OCI-LY7 (cell line): Measurements from ENCODE around the gene SMYD3. TPM values are rescaled to one million over a fixed set of nuclear protein-coding genes. Genes with fewer than 3 reads are reported as not detected.

Experiments
- BruUV-seq: library from RNA; stranded (reverse); fragments of 400-500 nt; replicated peaks from 2 replicates; lab custom pipeline; 2021; lab: Mats Ljungman, UMichigan
- CTCF ChIA-PET: fragments of 300-600 bp; sonication (Branson Sonifier 250); formaldehyde crosslinking; loops from one replicate; lab custom pipeline; 2022; ENCODE audit warnings: antibody characterized with exemption; ENCODE audit not compliant: unreplicated experiment; lab: Charles Lee
- POLR2A ChIA-PET: fragments of 300-600 bp; sonication (Branson Sonifier 250); formaldehyde crosslinking; loops from one replicate; lab custom pipeline; 2022; ENCODE audit warnings: antibody characterized with exemption; lab: Charles Lee
- DNase-seq: peaks from one replicate; pipeline ENCODE4 v3.0.0-alpha.2; 2015; ENCODE audit warnings: low spot score
- H2AFZ ChIP-seq: fragments of 200-600 bp; sonication (generic), shearing (Covaris generic); 2 replicates; pipeline ENCODE4 v1.6.1; 2014; ENCODE audit warnings: mild to moderate bottlenecking, antibody characterized with exemption, low read length, moderate library complexity
- H3K27ac ChIP-seq: fragments of 200-600 bp; sonication (generic); 2 replicates; pipeline ENCODE4 v1.5.1; 2014; ENCODE audit warnings: mixed run types, low read depth, mild to moderate bottlenecking, moderate library complexity, low read length, inconsistent platforms; ENCODE audit not compliant: poor library complexity, severe bottlenecking
- H3K36me3 ChIP-seq: fragments of 200-600 bp; sonication (generic); 2 replicates; pipeline ENCODE4 v1.6.1; 2014; ENCODE audit warnings: mild to moderate bottlenecking, antibody characterized with exemption, low read length, moderate library complexity, mixed read lengths; ENCODE audit not compliant: insufficient read depth
- H3K4me1 ChIP-seq: fragments of 200-600 bp; sonication (generic); 2 replicates; pipeline ENCODE4 v1.5.1; 2014; ENCODE audit warnings: mild to moderate bottlenecking, low read length; ENCODE audit not compliant: insufficient read depth, poor library complexity, severe bottlenecking
- H3K4me2 ChIP-seq: fragments of 200-600 bp; sonication (generic); 2 replicates; pipeline ENCODE4 v1.6.1; 2014; ENCODE audit warnings: mild to moderate bottlenecking, low read length
- H3K4me3 ChIP-seq: fragments of 200-600 bp; sonication (generic); 2 replicates; pipeline ENCODE4 v1.5.1; 2014; ENCODE audit warnings: mild to moderate bottlenecking, low read depth, low read length; ENCODE audit not compliant: poor library complexity, severe bottlenecking
- H3K79me2 ChIP-seq: fragments of 200-600 bp; sonication (generic); 2 replicates; pipeline ENCODE4 v1.6.1; 2016; ENCODE audit warnings: low read depth, mild to moderate bottlenecking, low read length, moderate library complexity, mixed read lengths; ENCODE audit not compliant: insufficient read depth
- H3K9me2 ChIP-seq: fragments of 200-600 bp; sonication (generic); 2 replicates; pipeline ENCODE4 v1.6.1; 2016; ENCODE audit warnings: mild to moderate bottlenecking, low read length, mixed read lengths; ENCODE audit not compliant: insufficient read depth
- H3K9me3 ChIP-seq: fragments of 200-600 bp; sonication (generic); 2 replicates; pipeline ENCODE4 v1.6.1; 2014; ENCODE audit warnings: mild to moderate bottlenecking, mixed run types, low read length, mixed read lengths
- H4K20me1 ChIP-seq: fragments of 200-600 bp; sonication (generic); 2 replicates; pipeline ENCODE4 v1.6.1; 2014; ENCODE audit warnings: mild to moderate bottlenecking, antibody characterized with exemption, low read length, moderate library complexity, mixed read lengths; ENCODE audit not compliant: insufficient read depth
- EZH2phosphoT487 ChIP-seq: fragments of 200-600 bp; sonication (generic); IDR thresholded peaks from 2 replicates; pipeline ENCODE4 v1.6.1; 2018; ENCODE audit warnings: low read depth, borderline replicate concordance, mild to moderate bottlenecking, mixed run types, antibody characterized with exemption, low read length, moderate library complexity, mixed read lengths
- intact Hi-C: fragments of 100-400 bp; cut with micrococcal nuclease; formaldehyde crosslinking; loops from one replicate; pipeline ENCODE4 v1.10.0; 2022; ENCODE audit not compliant: unreplicated experiment
- total RNA-seq, 2 experiments: library from RNA; depleted of rRNA in 1 of 2; stranded (reverse); fragments of >200 nt in 1 of 2; shearing (Covaris generic) in 1 of 2; gene quantifications; 2 replicates each; pipeline ENCODE4 v1.2.3, GENCODE V29; 2014 to 2022
- TF ChIP-seq, protein P1 (sequence below): fragments of 200-600 bp; sonication (generic); conservative IDR thresholded peaks from 2 replicates; pipeline ENCODE4 v1.5.1; 2014; ENCODE audit warnings: mild to moderate bottlenecking, antibody characterized with exemption, low read length, moderate library complexity, mixed read lengths

Gene SMYD3
- total RNA-seq, 2 experiments from 2014 or later: 28.9 to 34.5 TPM

DNA sequence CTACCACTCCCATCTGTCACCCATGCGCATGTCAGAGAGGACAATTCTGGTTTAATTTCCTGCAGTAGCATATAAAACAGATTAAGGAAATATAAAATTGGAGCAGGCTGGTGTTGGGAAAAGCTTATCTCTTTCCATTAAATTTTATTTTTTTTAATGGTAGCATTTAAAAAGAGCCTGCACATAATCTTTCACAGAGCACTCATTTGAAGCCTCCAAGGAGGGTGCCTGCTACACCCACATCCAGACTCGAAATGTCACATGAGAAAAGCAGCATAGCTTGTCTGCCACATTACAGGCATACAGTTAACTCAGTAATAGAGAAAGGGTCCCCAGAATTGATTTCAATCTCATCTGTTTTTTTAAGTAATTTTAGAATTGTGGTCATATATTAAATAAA is 753.3 kb downstream of the SMYD3 start:
- intact Hi-C loops: no loop called here
- Histone ChIP-seq H3K36me3 (no peaks in the 10 kb centered on the region), H2AFZ (no peak overlapping the region), H3K4me3 (no peak overlapping the region), H3K4me2 (no peak overlapping the region), H3K9me3 (no peaks in the 10 kb centered on the region), H3K9me2 (no peaks in the 10 kb centered on the region), H4K20me1 (no peaks in the 10 kb centered on the region), H3K79me2 (no peaks in the 10 kb centered on the region), H3K4me1 (peaks cover 13% of the 10 kb centered on the region), H3K27ac (no peak overlapping the region)
- ChIA-PET CTCF (no interaction called here), POLR2A (interaction anchor here (1.0 to 2.1 kb wide), 6 partner anchors 10 to 57 kb away, joined by 3 to 6 read pairs (median 5); no protein-coding TSS in a partner anchor)
- no TSS peak for BruUV-seq
- no peak for TF ChIP-seq EZH2phosphoT487
- TF ChIP-seq, protein P1, sequence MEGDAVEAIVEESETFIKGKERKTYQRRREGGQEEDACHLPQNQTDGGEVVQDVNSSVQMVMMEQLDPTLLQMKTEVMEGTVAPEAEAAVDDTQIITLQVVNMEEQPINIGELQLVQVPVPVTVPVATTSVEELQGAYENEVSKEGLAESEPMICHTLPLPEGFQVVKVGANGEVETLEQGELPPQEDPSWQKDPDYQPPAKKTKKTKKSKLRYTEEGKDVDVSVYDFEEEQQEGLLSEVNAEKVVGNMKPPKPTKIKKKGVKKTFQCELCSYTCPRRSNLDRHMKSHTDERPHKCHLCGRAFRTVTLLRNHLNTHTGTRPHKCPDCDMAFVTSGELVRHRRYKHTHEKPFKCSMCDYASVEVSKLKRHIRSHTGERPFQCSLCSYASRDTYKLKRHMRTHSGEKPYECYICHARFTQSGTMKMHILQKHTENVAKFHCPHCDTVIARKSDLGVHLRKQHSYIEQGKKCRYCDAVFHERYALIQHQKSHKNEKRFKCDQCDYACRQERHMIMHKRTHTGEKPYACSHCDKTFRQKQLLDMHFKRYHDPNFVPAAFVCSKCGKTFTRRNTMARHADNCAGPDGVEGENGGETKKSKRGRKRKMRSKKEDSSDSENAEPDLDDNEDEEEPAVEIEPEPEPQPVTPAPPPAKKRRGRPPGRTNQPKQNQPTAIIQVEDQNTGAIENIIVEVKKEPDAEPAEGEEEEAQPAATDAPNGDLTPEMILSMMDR: no peak
- no peak for DNase-seq

DNA sequence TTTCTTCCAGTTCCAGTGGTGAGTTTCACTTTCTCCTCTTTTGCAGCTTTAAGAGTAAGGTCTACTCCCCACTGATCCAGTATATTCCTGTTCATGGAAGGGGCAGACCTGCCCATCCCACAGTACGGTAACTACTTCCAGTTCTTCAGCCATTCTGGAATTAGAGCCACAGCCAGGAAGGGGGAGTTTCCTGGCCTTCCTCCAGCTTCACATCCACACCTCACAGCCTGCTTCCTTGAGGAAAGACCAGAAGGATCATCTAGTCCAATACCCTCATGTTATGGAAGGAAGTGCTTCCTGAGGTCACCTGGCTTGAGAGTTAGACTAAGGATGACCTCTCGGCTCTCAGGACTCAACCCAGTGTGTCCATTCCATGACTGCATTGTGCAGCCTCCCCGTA is 754.5 kb downstream of the SMYD3 start:
- no peak overlapping the region for H3K4me3 ChIP-seq
- POLR2A ChIA-PET: no interaction called here
- H3K9me3 ChIP-seq: no peaks in the 10 kb centered on the region
- intact Hi-C loops: no loop called here
- peaks cover 13% of the 10 kb centered on the region for H3K4me1 ChIP-seq
- H3K27ac ChIP-seq: no peak overlapping the region
- no TSS peak for BruUV-seq
- H3K9me2 ChIP-seq: no peaks in the 10 kb centered on the region
- no peaks in the 10 kb centered on the region for H3K79me2 ChIP-seq
- H2AFZ ChIP-seq: no peak overlapping the region
- H3K36me3 ChIP-seq: no peaks in the 10 kb centered on the region
- CTCF ChIA-PET: no interaction called here
- no peak for DNase-seq
- H3K4me2 ChIP-seq: no peak overlapping the region
- TF ChIP-seq, protein P1: no peak
- no peak for TF ChIP-seq EZH2phosphoT487
- H4K20me1 ChIP-seq: no peaks in the 10 kb centered on the region

DNA sequence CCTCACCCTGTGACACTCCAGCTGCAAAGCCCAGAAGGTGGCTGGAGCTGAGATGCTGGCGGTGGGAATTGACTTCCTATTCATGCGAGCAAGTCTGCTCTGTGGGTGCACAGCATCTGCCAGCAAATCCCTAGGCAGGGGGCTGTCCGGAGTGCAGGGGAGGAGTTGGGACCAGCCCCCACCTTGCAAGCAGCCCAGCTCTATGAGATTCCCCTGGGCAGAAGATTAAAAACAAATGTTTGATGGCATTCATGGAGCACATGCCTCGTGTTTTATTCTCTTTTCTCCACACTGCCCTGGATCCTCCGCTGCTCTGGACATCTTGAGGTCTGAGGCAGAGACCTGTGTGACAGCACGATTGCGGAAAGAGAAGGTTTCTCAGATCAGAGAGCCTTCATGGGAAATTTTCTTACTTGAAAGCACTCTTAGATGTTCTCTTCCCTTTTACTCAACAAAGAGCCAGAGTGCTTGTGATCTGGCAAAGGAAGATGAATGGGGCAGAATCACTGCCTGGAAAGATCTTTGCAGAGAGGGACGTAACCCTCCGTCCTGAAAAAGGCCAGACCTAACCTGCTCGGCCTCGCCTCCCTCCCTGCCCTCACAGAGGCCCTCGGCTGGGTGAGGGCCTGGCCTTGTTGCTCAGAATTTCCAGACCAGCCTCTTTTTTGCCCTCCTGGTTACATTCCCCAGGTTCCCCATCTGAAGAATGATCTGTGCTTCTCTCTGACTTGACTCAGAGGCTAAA is 755.2 kb downstream of the SMYD3 start:
- Histone ChIP-seq H3K4me2 (no peak overlapping the region), H3K36me3 (no peaks in the 10 kb centered on the region), H3K9me2 (no peaks in the 10 kb centered on the region), H3K79me2 (no peaks in the 10 kb centered on the region), H4K20me1 (no peaks in the 10 kb centered on the region), H2AFZ (no peak overlapping the region), H3K9me3 (no peaks in the 10 kb centered on the region), H3K27ac (no peak overlapping the region), H3K4me1 (peaks cover 13% of the 10 kb centered on the region), H3K4me3 (no peak overlapping the region)
- no TSS peak for BruUV-seq
- ChIA-PET CTCF (no interaction called here), POLR2A (no interaction called here)
- TF ChIP-seq EZH2phosphoT487: no peak
- TF ChIP-seq, protein P1: no peak
- no peak for DNase-seq
- intact Hi-C loops: no loop called here
